ENCODE data around the gene BIK.
"Not testable (repeated sequence)": the region's sequence is repeated elsewhere in the genome, so short reads cannot be mapped to it uniquely, and the experiment has no call there.

GRCh38 chr22:43104056-43104625, 6.4 kb upstream of the BIK start:
- TF ChIP-seq CTCF (IDR thresholded peaks at IDR 0.05 in 8 of 11, conservative IDR thresholded peaks at IDR 0.05 in 3 of 11); POLR2A (IDR thresholded peaks at IDR 0.05): not testable (repeated sequence)

All from spleen (tissue), 7 donors.